ENCODE results near the gene TSBP1. TPM values are rescaled to one million over a fixed set of nuclear protein-coding genes. Genes with fewer than 3 reads are reported as not detected.
"Not testable (repeated sequence)": the region's sequence is repeated elsewhere in the genome, so short reads cannot be mapped to it uniquely, and the experiment has no call there.

TSBP1 gene
- total RNA-seq, 2 experiments from 2014 or later = not detected

- H3K36me3 Mint-ChIP-seq (ENCODE audit: low read depth) = no peaks in the 10 kb centered on the region
- no peak overlapping the region for H3K27ac Mint-ChIP-seq
- intact Hi-C loops (cut with micrococcal nuclease) = loop anchor here (1.0 to 5.0 kb wide), 2 partner anchors 93 to 114 kb away; no protein-coding TSS in a partner anchor
- CTCF ChIA-PET = interaction anchor here (0.7 to 1.4 kb wide), 2 partner anchors 70 to 124 kb away, joined by 4 read pairs; no protein-coding TSS in a partner anchor
- no peak overlapping the region for H3K4me3 Mint-ChIP-seq
- peaks cover 31% of the 10 kb centered on the region for H3K27me3 Mint-ChIP-seq (ENCODE audit: low read depth)
- H3K9me3 Mint-ChIP-seq = no peaks in the 10 kb centered on the region
- peak; percentile 65 for DNase-seq
- peaks cover 6% of the 10 kb centered on the region for H3K4me1 Mint-ChIP-seq (ENCODE audit: low read depth)
Measured at GRCh38 chr6:32369660-32370059, 2.0 kb downstream of the TSBP1 start.

GRCh38 chr6:32367644-32368043 lies 4.1 kb downstream of the TSBP1 start:
- intact Hi-C loops (cut with micrococcal nuclease) = loop anchor here (5.0 kb wide), 1 partner anchor 95 kb away; no protein-coding TSS in a partner anchor
- Mint-ChIP-seq H3K4me1 (ENCODE audit: low read depth) (peaks cover 6% of the 10 kb centered on the region), H3K36me3 (ENCODE audit: low read depth) (no peaks in the 10 kb centered on the region), H3K27ac (no peak overlapping the region), H3K9me3 (no peaks in the 10 kb centered on the region), H3K4me3 (no peak overlapping the region), H3K27me3 (ENCODE audit: low read depth) (peaks cover 31% of the 10 kb centered on the region)
- CTCF ChIA-PET = no interaction called here
- DNase-seq = no peak

GRCh38 chr6:32359225-32359624 lies 12.5 kb downstream of the TSBP1 start:
- CTCF ChIA-PET = interaction anchor here (0.6 kb wide), 1 partner anchor 102 kb away, joined by 3 read pairs; no protein-coding TSS in a partner anchor
- H3K27me3 Mint-ChIP-seq (ENCODE audit: low read depth); H3K27ac Mint-ChIP-seq; H3K36me3 Mint-ChIP-seq (ENCODE audit: low read depth); H3K4me1 Mint-ChIP-seq (ENCODE audit: low read depth); H3K4me3 Mint-ChIP-seq; intact Hi-C loops (cut with micrococcal nuclease); DNase-seq; H3K9me3 Mint-ChIP-seq: not testable (repeated sequence)

- H3K27me3 Mint-ChIP-seq (ENCODE audit: low read depth); intact Hi-C loops (cut with micrococcal nuclease); H3K4me1 Mint-ChIP-seq (ENCODE audit: low read depth); CTCF ChIA-PET; DNase-seq; H3K9me3 Mint-ChIP-seq; H3K36me3 Mint-ChIP-seq (ENCODE audit: low read depth); H3K27ac Mint-ChIP-seq; H3K4me3 Mint-ChIP-seq: not testable (repeated sequence)
Measured at GRCh38 chr6:32358548-32358947, 13.2 kb downstream of the TSBP1 start.

- Mint-ChIP-seq H3K27me3 (ENCODE audit: low read depth) (peaks cover 1% of the 10 kb centered on the region), H3K4me3 (no peak overlapping the region), H3K36me3 (ENCODE audit: low read depth) (no peaks in the 10 kb centered on the region), H3K4me1 (ENCODE audit: low read depth) (no peaks in the 10 kb centered on the region), H3K27ac (no peak overlapping the region), H3K9me3 (no peaks in the 10 kb centered on the region)
- CTCF ChIA-PET = no interaction called here
- intact Hi-C loops (cut with micrococcal nuclease) = no loop called here
- no peak for DNase-seq
Measured at GRCh38 chr6:32355018-32355417, 16.7 kb downstream of the TSBP1 start.

- CTCF ChIA-PET = no interaction called here
- Mint-ChIP-seq H3K27me3 (ENCODE audit: low read depth) (peaks cover 9% of the 10 kb centered on the region), H3K27ac (no peak overlapping the region), H3K36me3 (ENCODE audit: low read depth) (no peaks in the 10 kb centered on the region), H3K4me3 (no peak overlapping the region), H3K4me1 (ENCODE audit: low read depth) (no peaks in the 10 kb centered on the region), H3K9me3 (no peaks in the 10 kb centered on the region)
- no peak for DNase-seq
- intact Hi-C loops (cut with micrococcal nuclease) = no loop called here
Measured at GRCh38 chr6:32353348-32353747, 18.4 kb downstream of the TSBP1 start.

GRCh38 chr6:32340242-32340641 lies 31.5 kb downstream of the TSBP1 start:
- CTCF ChIA-PET = no interaction called here
- intact Hi-C loops (cut with micrococcal nuclease) = no loop called here
- Mint-ChIP-seq H3K27ac (no peak overlapping the region), H3K36me3 (ENCODE audit: low read depth) (no peaks in the 10 kb centered on the region), H3K27me3 (ENCODE audit: low read depth) (no peaks in the 10 kb centered on the region), H3K4me3 (no peak overlapping the region), H3K4me1 (ENCODE audit: low read depth) (no peaks in the 10 kb centered on the region), H3K9me3 (no peaks in the 10 kb centered on the region)
- no peak for DNase-seq

- CTCF ChIA-PET = no interaction called here
- Mint-ChIP-seq H3K9me3 (no peaks in the 10 kb centered on the region), H3K36me3 (ENCODE audit: low read depth) (no peaks in the 10 kb centered on the region), H3K27ac (no peak overlapping the region), H3K27me3 (ENCODE audit: low read depth) (no peaks in the 10 kb centered on the region), H3K4me3 (no peak overlapping the region), H3K4me1 (ENCODE audit: low read depth) (no peaks in the 10 kb centered on the region)
- intact Hi-C loops (cut with micrococcal nuclease) = no loop called here
- DNase-seq = no peak
Measured at GRCh38 chr6:32337186-32337805, 34.4 kb downstream of the TSBP1 start.

GRCh38 chr6:32332433-32332832 lies 39.3 kb downstream of the TSBP1 start:
- Mint-ChIP-seq H3K27ac (no peak overlapping the region), H3K4me1 (ENCODE audit: low read depth) (no peaks in the 10 kb centered on the region), H3K9me3 (no peaks in the 10 kb centered on the region), H3K36me3 (ENCODE audit: low read depth) (no peaks in the 10 kb centered on the region), H3K27me3 (ENCODE audit: low read depth) (no peaks in the 10 kb centered on the region), H3K4me3 (no peak overlapping the region)
- intact Hi-C loops (cut with micrococcal nuclease) = no loop called here
- DNase-seq = no peak
- CTCF ChIA-PET = interaction anchor here (0.6 kb wide), 1 partner anchor 351 kb away, joined by 3 read pairs; no protein-coding TSS in a partner anchor

GRCh38 chr6:32329141-32329540 lies 42.6 kb downstream of the TSBP1 start:
- intact Hi-C loops (cut with micrococcal nuclease) = no loop called here
- Mint-ChIP-seq H3K27me3 (ENCODE audit: low read depth) (no peaks in the 10 kb centered on the region), H3K36me3 (ENCODE audit: low read depth) (no peaks in the 10 kb centered on the region), H3K9me3 (no peaks in the 10 kb centered on the region), H3K4me3 (no peak overlapping the region), H3K27ac (no peak overlapping the region), H3K4me1 (ENCODE audit: low read depth) (no peaks in the 10 kb centered on the region)
- no peak for DNase-seq
- CTCF ChIA-PET = no interaction called here

GRCh38 chr6:32327103-32327502 lies 44.6 kb downstream of the TSBP1 start:
- peaks cover 1% of the 10 kb centered on the region for H3K27me3 Mint-ChIP-seq (ENCODE audit: low read depth)

GRCh38 chr6:32318501-32318900 lies 53.2 kb downstream of the TSBP1 start:
- Mint-ChIP-seq H3K36me3 (ENCODE audit: low read depth) (no peaks in the 10 kb centered on the region), H3K27ac (no peak overlapping the region), H3K4me3 (no peak overlapping the region), H3K4me1 (ENCODE audit: low read depth) (no peaks in the 10 kb centered on the region), H3K27me3 (ENCODE audit: low read depth) (peaks cover 3% of the 10 kb centered on the region), H3K9me3 (no peaks in the 10 kb centered on the region)
- CTCF ChIA-PET = no interaction called here
- no peak for DNase-seq
- intact Hi-C loops (cut with micrococcal nuclease) = no loop called here

More at GRCh38 chr6:32327103-32327502, 44.6 kb downstream of the TSBP1 start:
- no peak for DNase-seq
- no peak overlapping the region for H3K4me3 Mint-ChIP-seq
- intact Hi-C loops (cut with micrococcal nuclease) = no loop called here
- CTCF ChIA-PET = interaction anchor here (0.6 kb wide), 1 partner anchor 86 kb away, joined by 3 read pairs; no protein-coding TSS in a partner anchor
- no peaks in the 10 kb centered on the region for H3K4me1 Mint-ChIP-seq (ENCODE audit: low read depth)
- H3K27ac Mint-ChIP-seq = no peak overlapping the region
- no peaks in the 10 kb centered on the region for H3K36me3 Mint-ChIP-seq (ENCODE audit: low read depth)
- H3K9me3 Mint-ChIP-seq = no peaks in the 10 kb centered on the region

GRCh38 chr6:32317541-32317940 lies 54.2 kb downstream of the TSBP1 start:
- Mint-ChIP-seq H3K27me3 (ENCODE audit: low read depth) (peaks cover 3% of the 10 kb centered on the region), H3K27ac (no peak overlapping the region), H3K4me3 (no peak overlapping the region), H3K36me3 (ENCODE audit: low read depth) (no peaks in the 10 kb centered on the region), H3K4me1 (ENCODE audit: low read depth) (no peaks in the 10 kb centered on the region), H3K9me3 (no peaks in the 10 kb centered on the region)
- intact Hi-C loops (cut with micrococcal nuclease) = no loop called here
- CTCF ChIA-PET = no interaction called here
- no peak for DNase-seq
